Trophoblast cell (in vitro differentiated cells and primary cell): ENCODE measurements around the gene RPL13.

Source experiments
- DNase-seq, 2 donors: peaks; one replicate each; pipeline ENCODE4 v3.0.0-alpha.2; 2016
- H2AFZ ChIP-seq: 2 replicates; pipeline ENCODE4 v1.6.1; 2013; ENCODE audit warnings: low read length, moderate library complexity, mild to moderate bottlenecking; ENCODE audit not compliant: insufficient read depth, poor library complexity
- H2AK5ac ChIP-seq: 2 replicates; pipeline ENCODE4 v1.6.1; 2013; ENCODE audit warnings: mild to moderate bottlenecking, low read length
- H2BK120ac ChIP-seq: 2 replicates; pipeline ENCODE4 v1.6.1; 2013; ENCODE audit warnings: low read length, mild to moderate bottlenecking, moderate library complexity; ENCODE audit not compliant: insufficient read depth, poor library complexity
- H2BK12ac ChIP-seq: 2 replicates; pipeline ENCODE4 v1.6.1; 2013; ENCODE audit warnings: mild to moderate bottlenecking, low read length, moderate library complexity
- H2BK5ac ChIP-seq: 2 replicates; pipeline ENCODE4 v1.6.1; 2013; ENCODE audit warnings: low read length, low read depth, moderate library complexity, mild to moderate bottlenecking; ENCODE audit not compliant: poor library complexity
- H3K14ac ChIP-seq: 2 replicates; pipeline ENCODE4 v1.6.1; 2013; ENCODE audit warnings: mild to moderate bottlenecking, low read length
- H3K18ac ChIP-seq: 2 replicates; pipeline ENCODE4 v1.6.1; 2013; ENCODE audit warnings: mild to moderate bottlenecking, low read length
- H3K23ac ChIP-seq: 2 replicates; pipeline ENCODE4 v1.6.1; 2013; ENCODE audit warnings: low read length
- H3K27ac ChIP-seq: 2 replicates; pipeline ENCODE4 v1.5.1; 2013; ENCODE audit warnings: low read depth, mild to moderate bottlenecking, inconsistent platforms, low read length, moderate library complexity
- H3K27me3 ChIP-seq: 2 replicates; pipeline ENCODE4 v1.6.1; 2013; ENCODE audit warnings: inconsistent platforms, mild to moderate bottlenecking, low read length, moderate library complexity; ENCODE audit not compliant: insufficient read depth
- H3K36me3 ChIP-seq, 2 experiments: 1 replicate in 1 of 2; 2 replicates in 1 of 2; pipeline ENCODE4 v1.6.1; 2013; ENCODE audit warnings: low read length in 2 of 2, mild to moderate bottlenecking in 2 of 2, moderate library complexity in 1 of 2; ENCODE audit not compliant: insufficient read depth in 2 of 2, control insufficient read depth in 1 of 2
- H3K4ac ChIP-seq: 2 replicates; pipeline ENCODE4 v1.6.1; 2013; ENCODE audit warnings: low read depth, mild to moderate bottlenecking, low read length, moderate library complexity
- H3K4me1 ChIP-seq, 2 experiments: 1 replicate in 1 of 2; 2 replicates in 1 of 2; pipeline ENCODE4 v1.6.1; 2013; ENCODE audit warnings: low read length in 2 of 2, mild to moderate bottlenecking in 2 of 2, moderate library complexity in 1 of 2; ENCODE audit not compliant: insufficient read depth in 2 of 2, control insufficient read depth in 1 of 2
- H3K4me2 ChIP-seq: 2 replicates; pipeline ENCODE4 v1.6.1; 2013; ENCODE audit warnings: inconsistent platforms, mild to moderate bottlenecking, low read length, moderate library complexity
- H3K4me3 ChIP-seq: 2 replicates; pipeline ENCODE4 v1.5.1; 2013; ENCODE audit warnings: mild to moderate bottlenecking, low read depth, low read length, inconsistent platforms
- H3K79me1 ChIP-seq: one replicate; pipeline ENCODE4 v1.6.1; 2013; ENCODE audit warnings: low read length
- H3K79me2 ChIP-seq: 2 replicates; pipeline ENCODE4 v1.6.1; 2013; ENCODE audit warnings: low read length, mild to moderate bottlenecking; ENCODE audit not compliant: control insufficient read depth, insufficient read depth, poor library complexity
- H3K9ac ChIP-seq: 2 replicates; pipeline ENCODE4 v1.6.1; 2013; ENCODE audit warnings: mild to moderate bottlenecking, low read length
- H3K9me3 ChIP-seq: 2 replicates; pipeline ENCODE4 v1.6.1; 2013; ENCODE audit warnings: low read depth, mild to moderate bottlenecking, control low read depth, inconsistent platforms, low read length; ENCODE audit not compliant: insufficient read depth
- H4K12ac ChIP-seq: 2 replicates; pipeline ENCODE4 v1.6.1; 2013; ENCODE audit warnings: low read depth, mild to moderate bottlenecking, low read length, moderate library complexity
- H4K8ac ChIP-seq: 2 replicates; pipeline ENCODE4 v1.6.1; 2013; ENCODE audit warnings: low read depth, mild to moderate bottlenecking, low read length, moderate library complexity
- H4K91ac ChIP-seq: one replicate; pipeline ENCODE4 v1.6.1; 2013; ENCODE audit warnings: low read depth, mild to moderate bottlenecking, low read length, moderate library complexity
- WGBS: extraction: QIAGEN DNeasy Blood & Tissue Kit; methylation state at CpG from one replicate; pipeline ENCODE4 v1.1.7; 2013; ENCODE audit warnings: missing lambda C conversion rate; ENCODE audit not compliant: insufficient read length, insufficient coverage; ENCODE audit errors: extremely low coverage; 5-methylcytosine and 5-hydroxymethylcytosine counted together

Gene RPL13

DNA sequence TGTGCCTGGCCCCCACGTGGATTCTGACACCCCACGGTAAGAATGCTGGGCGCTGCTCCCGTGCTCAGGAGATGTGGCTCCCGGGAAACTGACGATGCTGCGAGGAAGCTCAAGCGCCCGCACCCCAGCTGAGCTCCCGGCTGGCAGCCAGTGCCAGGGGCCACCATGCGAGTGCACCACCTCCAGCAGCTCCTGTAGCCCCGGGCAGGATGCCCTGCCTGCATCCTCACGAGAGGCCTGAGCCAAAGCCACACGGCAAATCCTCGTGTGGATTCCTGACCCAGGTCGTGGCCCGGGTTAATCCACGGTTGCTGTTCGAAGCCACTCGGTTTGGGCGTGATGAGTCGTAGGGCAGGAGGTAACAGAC, 41.4 kb downstream of the RPL13 start:
- no peak overlapping the region for H2BK12ac ChIP-seq

DNA sequence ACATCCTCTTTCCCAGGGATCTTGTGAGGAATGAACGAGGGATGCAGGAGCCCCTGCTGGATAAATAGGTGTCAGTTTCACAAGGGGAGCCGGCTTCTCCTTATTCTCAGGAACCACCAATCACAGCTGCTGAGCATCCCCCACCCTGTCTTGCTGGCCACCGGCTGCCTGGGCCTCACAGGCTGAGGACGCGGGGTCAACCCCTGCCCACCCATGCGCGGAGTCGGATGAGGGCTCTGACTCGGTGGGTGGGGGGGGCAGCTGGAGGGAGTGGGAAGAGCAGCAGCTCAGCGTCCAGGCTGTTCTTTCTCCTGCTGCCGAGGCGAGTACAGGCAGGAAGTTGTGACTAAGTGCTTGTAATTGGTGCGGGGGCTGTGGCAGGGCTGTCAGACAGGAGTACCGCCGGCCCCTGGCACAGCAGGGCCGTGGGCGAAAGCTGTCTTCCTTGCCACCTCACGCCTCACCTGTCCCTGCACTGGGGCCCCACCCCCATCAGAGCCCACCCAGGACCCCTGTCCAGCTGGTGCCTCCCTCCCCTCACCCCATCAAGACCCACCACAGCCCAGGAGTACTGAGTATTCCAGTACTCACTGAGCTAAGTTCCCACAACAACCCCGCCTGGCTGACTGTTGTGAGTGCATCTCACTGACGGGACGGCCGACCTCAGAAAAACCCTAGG, 41.9 kb downstream of the RPL13 start:
- no peak overlapping the region for H2BK5ac ChIP-seq
- no peak overlapping the region for H3K23ac ChIP-seq
- H3K27me3 ChIP-seq, result no peaks in the 10 kb centered on the region
- no peaks in the 10 kb centered on the region for H3K79me2 ChIP-seq
- no peak overlapping the region for H2BK12ac ChIP-seq
- peak overlapping the region; percentile 26 for H3K4me2 ChIP-seq
- H3K4me1 ChIP-seq, result peaks cover 5 to 11% of the 10 kb centered on the region in 2 experiments
- no peak overlapping the region for H4K8ac ChIP-seq
- WGBS, result no CpG with 5 or more reads among the region's 22 CpGs
- H3K9ac ChIP-seq, result no peak overlapping the region
- no peak overlapping the region for H3K4ac ChIP-seq
- no peak overlapping the region for H3K14ac ChIP-seq
- H3K79me1 ChIP-seq, result no peaks in the 10 kb centered on the region
- H2AK5ac ChIP-seq, result no peak overlapping the region
- no peak overlapping the region for H4K91ac ChIP-seq
- H3K9me3 ChIP-seq, result peaks cover 9% of the 10 kb centered on the region
- peak overlapping the region; percentile 50 for H3K4me3 ChIP-seq
- H2BK120ac ChIP-seq, result no peak overlapping the region
- no peak overlapping the region for H2AFZ ChIP-seq
- H3K18ac ChIP-seq, result no peak overlapping the region
- DNase-seq, result peak in 1 of 2 donors; percentile 23
- no peaks in the 10 kb centered on the region for H3K36me3 ChIP-seq
- no peak overlapping the region for H4K12ac ChIP-seq
- no peak overlapping the region for H3K27ac ChIP-seq

More for the DNA sequence above, 41.4 kb downstream of the RPL13 start:
- Histone ChIP-seq H3K4me2 (no peak overlapping the region), H4K8ac (no peak overlapping the region), H3K14ac (no peak overlapping the region), H3K79me1 (no peaks in the 10 kb centered on the region), H3K9ac (no peak overlapping the region), H2AFZ (no peak overlapping the region), H3K79me2 (no peaks in the 10 kb centered on the region), H3K18ac (no peak overlapping the region), H4K12ac (no peak overlapping the region), H3K23ac (no peak overlapping the region), H4K91ac (no peak overlapping the region), H2BK120ac (no peak overlapping the region), H3K27ac (no peak overlapping the region), H3K9me3 (peaks cover 9% of the 10 kb centered on the region), H3K4me1 (peaks cover 5 to 11% of the 10 kb centered on the region in 2 experiments), H3K27me3 (no peaks in the 10 kb centered on the region), H3K36me3 (no peaks in the 10 kb centered on the region), H3K4me3 (no peak overlapping the region), H3K4ac (no peak overlapping the region), H2BK5ac (no peak overlapping the region), H2AK5ac (no peak overlapping the region)
- WGBS, result no CpG with 5 or more reads among the region's 22 CpGs
- DNase-seq, result no peak

DNA sequence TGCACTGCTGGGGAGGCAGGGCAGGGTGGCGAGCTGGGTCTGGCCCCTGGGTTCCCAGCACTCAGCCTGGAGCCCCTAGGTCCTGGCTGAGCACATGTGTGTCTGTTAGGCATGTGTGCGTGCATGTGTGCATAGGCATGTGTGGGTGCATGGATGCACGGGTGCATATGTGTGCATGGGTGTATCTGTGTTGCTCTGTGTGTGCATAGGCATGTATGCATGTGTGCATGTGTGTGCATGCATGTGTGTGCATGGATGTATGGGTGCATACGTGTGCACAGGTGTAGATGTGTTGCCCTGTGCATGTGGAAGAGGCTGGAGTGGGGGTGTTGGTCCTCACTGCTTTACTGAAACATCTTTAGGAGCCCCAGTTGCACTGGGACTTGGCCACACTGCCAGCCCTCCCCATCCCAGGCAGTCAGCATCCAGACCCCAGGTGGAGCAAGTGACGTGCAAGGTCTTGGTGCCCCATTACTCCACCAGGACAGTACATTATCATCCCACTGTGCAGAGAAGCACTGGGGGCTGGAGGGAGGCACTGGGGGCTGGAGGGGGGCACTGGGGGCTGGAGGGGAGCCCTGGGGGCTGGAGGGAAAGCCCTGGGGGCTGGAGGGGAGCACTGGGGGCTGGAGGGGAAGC, 42.6 kb downstream of the RPL13 start:
- Histone ChIP-seq H3K4me2 (no peak overlapping the region), H2BK12ac (no peak overlapping the region), H2AFZ (no peak overlapping the region), H3K27ac (no peak overlapping the region), H3K4me1 (peaks cover 5 to 11% of the 10 kb centered on the region in 2 experiments), H3K14ac (no peak overlapping the region), H2AK5ac (no peak overlapping the region), H2BK120ac (no peak overlapping the region), H3K79me2 (no peaks in the 10 kb centered on the region), H2BK5ac (no peak overlapping the region), H3K4ac (no peak overlapping the region), H3K4me3 (peak overlapping the region; percentile 50), H3K79me1 (no peaks in the 10 kb centered on the region), H3K9ac (peak overlapping the region; percentile 31), H3K36me3 (no peaks in the 10 kb centered on the region), H4K8ac (no peak overlapping the region), H3K23ac (no peak overlapping the region), H3K27me3 (no peaks in the 10 kb centered on the region), H4K91ac (no peak overlapping the region), H3K18ac (no peak overlapping the region), H3K9me3 (peaks cover 9% of the 10 kb centered on the region), H4K12ac (no peak overlapping the region)
- DNase-seq, result no peak
- no CpG with 5 or more reads among the region's 5 CpGs for WGBS

- no CpG with 5 or more reads among the region's 16 CpGs for WGBS
- no peak overlapping the region for H4K91ac ChIP-seq
Measured at GRCh38 chr16:89604764-89605163, 44.3 kb downstream of the RPL13 start.

More at GRCh38 chr16:89604764-89605163, 44.3 kb downstream of the RPL13 start:
- no peak overlapping the region for H2BK120ac ChIP-seq
- no peaks in the 10 kb centered on the region for H3K79me2 ChIP-seq
- no peak overlapping the region for H3K9ac ChIP-seq
- H2BK5ac ChIP-seq, result no peak overlapping the region
- H3K4me1 ChIP-seq, result peaks cover 5 to 11% of the 10 kb centered on the region in 2 experiments
- no peak overlapping the region for H4K8ac ChIP-seq
- no peaks in the 10 kb centered on the region for H3K79me1 ChIP-seq
- no peak overlapping the region for H3K14ac ChIP-seq
- no peak overlapping the region for H3K27ac ChIP-seq
- H2AFZ ChIP-seq, result no peak overlapping the region
- H4K12ac ChIP-seq, result no peak overlapping the region
- H3K27me3 ChIP-seq, result no peaks in the 10 kb centered on the region
- no peak overlapping the region for H3K23ac ChIP-seq
- H3K4ac ChIP-seq, result no peak overlapping the region
- H2AK5ac ChIP-seq, result no peak overlapping the region
- H3K36me3 ChIP-seq, result no peaks in the 10 kb centered on the region
- no peak overlapping the region for H3K18ac ChIP-seq
- no peak for DNase-seq
- H3K4me3 ChIP-seq, result peak overlapping the region; percentile 21
- H3K9me3 ChIP-seq, result peaks cover 7% of the 10 kb centered on the region
- H3K4me2 ChIP-seq, result no peak overlapping the region
- no peak overlapping the region for H2BK12ac ChIP-seq
